Thyroid gland (tissue), 4 donors: Measurements from ENCODE around the gene EFNA2.

ENCODE experiments used
- POLR2A ChIP-seq, 2 donors: fragments of 450-650 bp; IDR thresholded peaks; one replicate each; pipeline ENCODE4 v1.6.1; 2017; ENCODE audit warnings: antibody characterized with exemption in 2 of 2, mild to moderate bottlenecking in 2 of 2, moderate library complexity in 1 of 2
- TF ChIP-seq, protein P1 (sequence below), 6 experiments: fragments of 200-600 bp in 3 of 6; fragments of 450-650 bp in 3 of 6; sonication (generic) in 3 of 6; IDR thresholded peaks; one replicate each; pipeline ENCODE4 v1.5.1; 2016 to 2019; ENCODE audit warnings: antibody characterized with exemption in 6 of 6, mild to moderate bottlenecking in 2 of 6, inconsistent platforms in 1 of 6, moderate library complexity in 1 of 6

DNA sequence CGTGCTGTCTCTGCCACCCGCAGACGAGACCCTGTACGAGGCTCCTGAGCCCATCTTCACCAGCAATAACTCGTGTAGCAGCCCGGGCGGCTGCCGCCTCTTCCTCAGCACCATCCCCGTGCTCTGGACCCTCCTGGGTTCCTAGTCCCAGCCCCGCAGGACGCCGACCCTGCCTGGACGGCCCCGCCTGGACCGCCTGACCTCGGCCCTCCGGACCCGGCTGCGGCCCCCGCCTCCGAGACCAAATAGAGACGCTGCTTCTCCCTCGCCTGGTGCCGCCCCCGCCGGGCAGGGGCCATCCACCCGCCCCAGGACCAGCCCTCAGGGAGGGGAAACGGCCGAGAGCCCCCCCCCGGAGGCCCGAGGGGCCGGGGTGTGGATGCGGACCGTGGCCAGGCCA lies 14.1 kb downstream of the EFNA2 start:
- TF ChIP-seq POLR2A (IDR thresholded peaks at IDR 0.05): no peak
- TF ChIP-seq, protein P1, sequence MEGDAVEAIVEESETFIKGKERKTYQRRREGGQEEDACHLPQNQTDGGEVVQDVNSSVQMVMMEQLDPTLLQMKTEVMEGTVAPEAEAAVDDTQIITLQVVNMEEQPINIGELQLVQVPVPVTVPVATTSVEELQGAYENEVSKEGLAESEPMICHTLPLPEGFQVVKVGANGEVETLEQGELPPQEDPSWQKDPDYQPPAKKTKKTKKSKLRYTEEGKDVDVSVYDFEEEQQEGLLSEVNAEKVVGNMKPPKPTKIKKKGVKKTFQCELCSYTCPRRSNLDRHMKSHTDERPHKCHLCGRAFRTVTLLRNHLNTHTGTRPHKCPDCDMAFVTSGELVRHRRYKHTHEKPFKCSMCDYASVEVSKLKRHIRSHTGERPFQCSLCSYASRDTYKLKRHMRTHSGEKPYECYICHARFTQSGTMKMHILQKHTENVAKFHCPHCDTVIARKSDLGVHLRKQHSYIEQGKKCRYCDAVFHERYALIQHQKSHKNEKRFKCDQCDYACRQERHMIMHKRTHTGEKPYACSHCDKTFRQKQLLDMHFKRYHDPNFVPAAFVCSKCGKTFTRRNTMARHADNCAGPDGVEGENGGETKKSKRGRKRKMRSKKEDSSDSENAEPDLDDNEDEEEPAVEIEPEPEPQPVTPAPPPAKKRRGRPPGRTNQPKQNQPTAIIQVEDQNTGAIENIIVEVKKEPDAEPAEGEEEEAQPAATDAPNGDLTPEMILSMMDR (IDR thresholded peaks at IDR 0.05): no peak
